Activated B cell treated with CpG ODN at 0.5 μM for 24 hours (primary cell): ENCODE data around the gene HIVEP3. TPM values are rescaled to one million over a fixed set of nuclear protein-coding genes. Genes with fewer than 3 reads are reported as not detected.
"Not testable (repeated sequence)": the region's sequence is repeated elsewhere in the genome, so short reads cannot be mapped to it uniquely, and the experiment has no call there.

Source experiments
- ATAC-seq: fragments of 200-7000 bp; cut with Tn5 transposase; one replicate; pipeline ENCODE4 v1.10.0; 2021; ENCODE audit warnings: low read depth, mild to moderate bottlenecking, moderate library complexity
- CTCF ChIA-PET: fragments of 350-600 bp; sonication (Branson Sonifier 250); formaldehyde crosslinking; loops from one replicate; lab custom pipeline; 2021; ENCODE audit warnings: antibody characterized with exemption; lab: Charles Lee
- POLR2A ChIA-PET: fragments of 350-600 bp; sonication (Branson Sonifier 250); formaldehyde crosslinking; loops from one replicate; lab custom pipeline; 2021; ENCODE audit warnings: antibody characterized with exemption; lab: Charles Lee
- DNase-seq: peaks from one replicate; pipeline ENCODE4 v3.0.0; 2022
- H3K27ac Mint-ChIP-seq: one replicate; pipeline ENCODE4 v1.8.0; 2020; ENCODE audit warnings: mixed read lengths
- H3K27me3 Mint-ChIP-seq: one replicate; pipeline ENCODE4 v1.8.0; 2021; ENCODE audit warnings: mixed read lengths
- H3K36me3 Mint-ChIP-seq: one replicate; pipeline ENCODE4 v1.8.0; 2021; ENCODE audit warnings: low read depth, mixed read lengths
- H3K4me1 Mint-ChIP-seq: one replicate; pipeline ENCODE4 v1.8.0; 2021; ENCODE audit warnings: mixed read lengths
- H3K4me3 Mint-ChIP-seq: one replicate; pipeline ENCODE4 v1.8.0; 2020; ENCODE audit warnings: mild to moderate bottlenecking, mixed read lengths
- H3K9me3 Mint-ChIP-seq: one replicate; pipeline ENCODE4 v1.8.0; 2020; ENCODE audit warnings: mixed read lengths
- intact Hi-C: fragments of 100-400 bp; cut with micrococcal nuclease; formaldehyde crosslinking; loops from one replicate; pipeline ENCODE4 v1.15.1; 2024
- total RNA-seq: library from RNA; stranded (reverse); gene quantifications from 2 replicates; pipeline ENCODE4 v1.2.3, GENCODE V29; 2022
- TF ChIP-seq, protein P1 (sequence below): fragments of 200-600 bp; IDR thresholded peaks from one replicate; pipeline ENCODE4 v1.8.0; 2022; ENCODE audit warnings: antibody characterized with exemption, mild to moderate bottlenecking

Gene HIVEP3
- total RNA-seq, 1 donor from 2014 or later = 14.4 TPM

DNA sequence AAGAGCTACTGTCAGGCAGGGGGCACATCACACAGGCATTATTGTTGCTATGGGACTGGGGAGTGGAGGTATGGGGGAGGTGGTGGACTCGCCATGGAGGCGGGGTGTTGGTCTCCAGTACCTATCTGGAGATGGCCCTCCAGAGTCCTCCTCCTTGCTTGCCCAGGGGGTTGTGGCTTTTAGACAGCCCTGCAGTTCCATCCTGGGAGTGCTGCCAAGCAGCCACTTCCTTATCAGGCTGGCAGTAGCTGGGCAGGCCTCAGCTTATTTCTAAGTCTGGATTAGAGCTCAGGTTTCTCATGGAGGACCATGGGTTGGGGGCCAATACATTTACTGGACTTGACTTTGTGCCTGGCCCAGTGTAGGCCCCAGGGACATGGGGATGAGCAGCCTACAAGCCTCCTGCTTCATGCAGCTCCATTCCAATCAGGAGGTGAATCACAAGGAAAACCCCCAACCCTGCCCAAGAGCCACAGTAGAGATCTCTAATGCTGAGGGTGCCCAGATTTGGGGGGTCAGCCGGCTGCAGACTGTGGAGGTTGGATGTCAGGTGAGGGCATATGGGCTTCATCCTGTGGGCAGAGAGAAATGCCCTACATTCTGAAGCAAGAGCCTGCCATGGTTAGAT is 223.5 kb downstream of the HIVEP3 start:
- no peak overlapping the region for H3K4me3 Mint-ChIP-seq
- intact Hi-C loops = no loop called here
- POLR2A ChIA-PET = interaction anchor here (0.5 to 0.9 kb wide), 3 partner anchors 15 to 104 kb away, joined by 3 read pairs; no protein-coding TSS in a partner anchor
- TF ChIP-seq, protein P1, sequence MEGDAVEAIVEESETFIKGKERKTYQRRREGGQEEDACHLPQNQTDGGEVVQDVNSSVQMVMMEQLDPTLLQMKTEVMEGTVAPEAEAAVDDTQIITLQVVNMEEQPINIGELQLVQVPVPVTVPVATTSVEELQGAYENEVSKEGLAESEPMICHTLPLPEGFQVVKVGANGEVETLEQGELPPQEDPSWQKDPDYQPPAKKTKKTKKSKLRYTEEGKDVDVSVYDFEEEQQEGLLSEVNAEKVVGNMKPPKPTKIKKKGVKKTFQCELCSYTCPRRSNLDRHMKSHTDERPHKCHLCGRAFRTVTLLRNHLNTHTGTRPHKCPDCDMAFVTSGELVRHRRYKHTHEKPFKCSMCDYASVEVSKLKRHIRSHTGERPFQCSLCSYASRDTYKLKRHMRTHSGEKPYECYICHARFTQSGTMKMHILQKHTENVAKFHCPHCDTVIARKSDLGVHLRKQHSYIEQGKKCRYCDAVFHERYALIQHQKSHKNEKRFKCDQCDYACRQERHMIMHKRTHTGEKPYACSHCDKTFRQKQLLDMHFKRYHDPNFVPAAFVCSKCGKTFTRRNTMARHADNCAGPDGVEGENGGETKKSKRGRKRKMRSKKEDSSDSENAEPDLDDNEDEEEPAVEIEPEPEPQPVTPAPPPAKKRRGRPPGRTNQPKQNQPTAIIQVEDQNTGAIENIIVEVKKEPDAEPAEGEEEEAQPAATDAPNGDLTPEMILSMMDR = no peak
- H3K36me3 Mint-ChIP-seq = no peaks in the 10 kb centered on the region
- DNase-seq = no peak
- H3K27ac Mint-ChIP-seq = no peak overlapping the region
- H3K9me3 Mint-ChIP-seq = no peaks in the 10 kb centered on the region
- H3K27me3 Mint-ChIP-seq = no peaks in the 10 kb centered on the region
- H3K4me1 Mint-ChIP-seq = peaks cover 14% of the 10 kb centered on the region
- CTCF ChIA-PET = interaction anchor here (1.1 kb wide), 1 partner anchor 9 kb away, joined by 3 read pairs; no protein-coding TSS in a partner anchor
- ATAC-seq = no peak

DNA sequence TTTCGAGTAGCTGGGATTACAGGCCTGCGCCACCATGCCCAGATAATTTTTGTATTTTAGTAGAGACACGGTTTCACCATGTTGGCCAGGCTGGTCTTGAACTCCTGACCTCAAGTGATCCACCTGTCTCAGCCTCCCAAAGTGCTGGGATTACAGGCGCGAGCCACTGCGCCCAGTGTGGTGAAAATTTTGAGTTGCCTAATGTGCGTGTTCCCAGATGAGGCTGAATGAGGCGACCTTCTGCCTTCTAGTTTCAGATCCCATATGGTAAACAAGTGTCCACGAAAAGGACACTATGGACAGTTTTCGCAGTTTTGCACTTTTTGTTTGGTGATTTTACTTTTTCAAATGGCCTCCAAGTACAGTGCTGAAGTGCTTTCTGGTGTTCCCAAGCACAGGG is 226.8 kb downstream of the HIVEP3 start:
- ATAC-seq, intact Hi-C loops, H3K4me3 Mint-ChIP-seq, H3K27me3 Mint-ChIP-seq, DNase-seq, CTCF ChIA-PET, H3K9me3 Mint-ChIP-seq, H3K36me3 Mint-ChIP-seq, H3K27ac Mint-ChIP-seq: not testable (repeated sequence)
- POLR2A ChIA-PET = interaction anchor here (0.7 kb wide), 1 partner anchor 98 kb away, joined by 3 read pairs; no protein-coding TSS in a partner anchor
- H3K4me1 Mint-ChIP-seq = peaks cover 10% of the 10 kb centered on the region

DNA sequence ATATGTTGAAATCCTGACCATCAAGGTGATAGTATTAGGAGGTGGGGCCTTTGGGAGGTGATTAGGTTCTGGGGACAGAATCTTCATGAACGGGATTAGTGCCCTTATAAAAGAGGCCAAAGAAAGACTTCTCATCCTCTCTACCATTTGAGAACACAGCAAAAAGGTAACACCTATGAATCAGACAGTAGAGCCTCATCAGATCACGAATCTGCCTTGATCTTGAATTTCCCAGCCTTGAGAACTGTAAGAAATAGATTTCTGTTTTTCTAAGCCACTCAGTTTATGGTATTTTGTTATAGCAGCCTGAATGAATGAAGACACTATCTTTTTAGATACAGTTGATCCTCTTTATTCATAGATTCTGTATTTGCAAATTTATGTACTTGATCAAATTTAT is 227.3 kb downstream of the HIVEP3 start:
- no peaks in the 10 kb centered on the region for H3K27me3 Mint-ChIP-seq
- H3K27ac Mint-ChIP-seq = no peak overlapping the region
- intact Hi-C loops = no loop called here
- no peaks in the 10 kb centered on the region for H3K36me3 Mint-ChIP-seq
- peaks cover 15% of the 10 kb centered on the region for H3K4me1 Mint-ChIP-seq
- no peak overlapping the region for H3K4me3 Mint-ChIP-seq
- ChIA-PET CTCF (no interaction called here), POLR2A (interaction anchor here (0.7 kb wide), 1 partner anchor 97 kb away, joined by 3 read pairs; no protein-coding TSS in a partner anchor)
- TF ChIP-seq, protein P1 = no peak
- H3K9me3 Mint-ChIP-seq = no peaks in the 10 kb centered on the region
- no peak for ATAC-seq
- no peak for DNase-seq

GRCh38 chr1:41690331-41690730 is 228.4 kb downstream of the HIVEP3 start:
- Mint-ChIP-seq H3K27ac (no peak overlapping the region), H3K4me3 (no peak overlapping the region), H3K9me3 (no peaks in the 10 kb centered on the region), H3K27me3 (no peaks in the 10 kb centered on the region), H3K4me1 (peaks cover 15% of the 10 kb centered on the region), H3K36me3 (no peaks in the 10 kb centered on the region)
- ATAC-seq (no peak), DNase-seq (no peak)
- intact Hi-C loops = no loop called here
- ChIA-PET POLR2A (no interaction called here), CTCF (no interaction called here)
- TF ChIP-seq, protein P1 = no peak

GRCh38 chr1:41689558-41689981 is 229.2 kb downstream of the HIVEP3 start:
- CTCF ChIA-PET = no interaction called here

More at GRCh38 chr1:41689558-41689981, 229.2 kb downstream of the HIVEP3 start:
- intact Hi-C loops = no loop called here
- H3K36me3 Mint-ChIP-seq = no peaks in the 10 kb centered on the region
- no peak overlapping the region for H3K27ac Mint-ChIP-seq
- no peaks in the 10 kb centered on the region for H3K9me3 Mint-ChIP-seq
- DNase-seq (no peak), ATAC-seq (no peak)
- TF ChIP-seq, protein P1 = no peak
- peaks cover 18% of the 10 kb centered on the region for H3K4me1 Mint-ChIP-seq
- no peak overlapping the region for H3K4me3 Mint-ChIP-seq
- no peaks in the 10 kb centered on the region for H3K27me3 Mint-ChIP-seq
- POLR2A ChIA-PET = no interaction called here
